IPS DF 6.9 (cell line): Measurements from ENCODE around the gene GXYLT1.
"Not testable (repeated sequence)": the region's sequence is repeated elsewhere in the genome, so short reads cannot be mapped to it uniquely, and the experiment has no call there.

ENCODE experiments used
- DNase-seq: peaks from one replicate; pipeline ENCODE4 v3.0.0-alpha.2; 2013; ENCODE audit warnings: low read depth, low spot score
- H3K27ac ChIP-seq: one replicate; pipeline ENCODE4 v1.5.1; 2013; ENCODE audit warnings: low read length, control low read depth
- H3K27me3 ChIP-seq: 2 replicates; pipeline ENCODE4 v1.6.1; 2013; ENCODE audit warnings: mild to moderate bottlenecking, low read length; ENCODE audit not compliant: control insufficient read depth, insufficient read depth
- H3K36me3 ChIP-seq: 2 replicates; pipeline ENCODE4 v1.6.1; 2013; ENCODE audit warnings: low read length; ENCODE audit not compliant: control insufficient read depth, insufficient read depth
- H3K4me1 ChIP-seq: 2 replicates; pipeline ENCODE4 v1.6.1; 2013; ENCODE audit warnings: low read length; ENCODE audit not compliant: control insufficient read depth, insufficient read depth
- H3K4me3 ChIP-seq: 2 replicates; pipeline ENCODE4 v1.5.1; 2013; ENCODE audit warnings: mild to moderate bottlenecking, low read length
- H3K9me3 ChIP-seq: 2 replicates; pipeline ENCODE4 v1.6.1; 2013; ENCODE audit warnings: low read length, inconsistent platforms; ENCODE audit not compliant: control insufficient read depth, insufficient read depth
- WGBS: extraction: QIAGEN DNeasy Blood & Tissue Kit; methylation state at CpG from one replicate; pipeline ENCODE4 v1.1.7; 2013; ENCODE audit warnings: mixed read lengths, missing lambda C conversion rate; ENCODE audit not compliant: insufficient read length, insufficient coverage; 5-methylcytosine and 5-hydroxymethylcytosine counted together

Gene GXYLT1

DNA sequence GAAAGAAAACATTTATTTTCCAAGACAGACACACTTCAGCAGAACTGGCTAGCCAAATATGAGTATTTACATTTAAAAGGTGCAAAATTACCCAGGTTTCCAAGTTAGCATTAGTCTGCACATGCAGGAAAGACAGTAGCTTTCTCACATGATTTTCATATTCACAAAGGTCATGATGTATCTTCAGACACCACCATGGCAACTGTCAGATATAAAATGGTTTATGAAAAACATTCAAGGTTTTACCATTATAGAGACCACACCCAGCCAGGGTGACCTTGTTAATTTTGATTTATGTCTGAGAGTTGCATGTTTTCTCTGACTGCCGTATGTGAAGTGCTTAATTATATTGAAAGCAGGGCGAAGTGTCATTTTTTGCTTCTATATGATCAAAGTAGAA, 91.2 kb downstream of the GXYLT1 start:
- no peaks in the 10 kb centered on the region for H3K36me3 ChIP-seq
- no peak for DNase-seq
- no CpG with 5 or more reads among the region's 2 CpGs for WGBS
- H3K27ac ChIP-seq, result no peak overlapping the region
- H3K4me3 ChIP-seq, result no peak overlapping the region
- no peaks in the 10 kb centered on the region for H3K27me3 ChIP-seq
- no peaks in the 10 kb centered on the region; the same call in 1 of the 2 replicates for H3K9me3 ChIP-seq
- no peaks in the 10 kb centered on the region; the same call in 1 of the 2 replicates for H3K4me1 ChIP-seq

DNA sequence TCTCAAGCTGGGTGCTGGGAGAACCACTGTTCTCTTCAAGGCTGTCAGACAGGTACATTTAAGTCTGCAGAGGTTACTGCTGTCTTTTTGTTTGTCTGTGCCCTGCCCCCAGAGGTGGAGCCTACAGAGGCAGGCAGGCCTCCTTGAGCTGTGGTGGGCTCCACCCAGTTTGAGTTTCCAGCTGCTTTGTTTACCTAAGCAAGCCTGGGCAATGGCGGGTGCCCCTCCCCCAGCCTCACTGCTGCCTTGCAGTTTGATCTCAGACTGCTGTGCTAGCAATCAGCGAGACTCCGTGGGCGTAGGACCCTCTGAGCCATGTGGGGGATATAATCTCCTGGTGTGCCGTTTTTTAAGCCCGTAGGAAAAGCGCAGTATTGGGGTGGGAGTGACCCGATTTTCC, 95.7 kb downstream of the GXYLT1 start:
- not testable (repeated sequence) for H3K36me3 ChIP-seq, DNase-seq, H3K4me3 ChIP-seq, H3K27ac ChIP-seq, H3K9me3 ChIP-seq, H3K27me3 ChIP-seq, H3K4me1 ChIP-seq
- WGBS, result no CpG with 5 or more reads among the region's 8 CpGs

DNA sequence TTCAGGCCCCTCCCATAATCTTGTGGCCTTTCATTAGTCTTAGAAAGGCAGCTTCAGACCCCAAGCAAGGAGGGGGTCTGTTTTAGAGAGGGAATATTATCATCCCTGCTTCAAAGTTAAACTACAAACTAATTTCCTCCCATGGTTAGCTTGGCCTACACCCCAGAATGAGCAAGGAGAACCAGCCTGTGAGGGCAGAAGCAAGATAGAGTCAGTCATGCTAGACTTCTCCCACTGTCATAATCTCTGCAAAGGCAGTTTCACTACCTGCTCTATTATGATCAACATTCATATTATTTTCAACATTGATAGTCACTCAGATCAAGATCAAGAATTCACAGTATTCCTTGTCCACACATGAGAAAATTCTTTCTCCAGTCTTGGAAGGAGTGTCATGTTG, 105.1 kb downstream of the GXYLT1 start:
- Histone ChIP-seq H3K27ac (no peak overlapping the region), H3K4me1 (no peaks in the 10 kb centered on the region), H3K4me3 (no peak overlapping the region), H3K27me3 (no peaks in the 10 kb centered on the region), H3K36me3 (no peaks in the 10 kb centered on the region), H3K9me3 (no peaks in the 10 kb centered on the region)
- no peak for DNase-seq

GRCh38 chr12:42039176-42039575, 105.5 kb downstream of the GXYLT1 start:
- no CpG with 5 or more reads among the region's 5 CpGs for WGBS
- H3K4me3 ChIP-seq, result no peak overlapping the region
- DNase-seq, result no peak
- H3K36me3 ChIP-seq, result no peaks in the 10 kb centered on the region
- no peaks in the 10 kb centered on the region for H3K27me3 ChIP-seq
- H3K9me3 ChIP-seq, result no peaks in the 10 kb centered on the region
- no peak overlapping the region for H3K27ac ChIP-seq
- no peaks in the 10 kb centered on the region for H3K4me1 ChIP-seq

- Histone ChIP-seq H3K4me3 (no peak overlapping the region), H3K9me3 (no peaks in the 10 kb centered on the region), H3K4me1 (no peaks in the 10 kb centered on the region), H3K27ac (no peak overlapping the region), H3K36me3 (no peaks in the 10 kb centered on the region), H3K27me3 (no peaks in the 10 kb centered on the region)
- no CpG with 5 or more reads among the region's 4 CpGs for WGBS
- no peak for DNase-seq
Observed at GRCh38 chr12:42031847-42032564, 112.7 kb downstream of the GXYLT1 start.
